GM18868 (cell line): Measurements from ENCODE around the gene APIP.
"Not testable (repeated sequence)": the region's sequence is repeated elsewhere in the genome, so short reads cannot be mapped to it uniquely, and the experiment has no call there.

Source experiments
- ATAC-seq: cut with Tn5 transposase; IDR thresholded peaks from one replicate; pipeline ENCODE4 v1.9.1; 2021; ENCODE audit warnings: mild to moderate bottlenecking, moderate library complexity; ENCODE audit not compliant: unreplicated experiment

The APIP gene

DNA sequence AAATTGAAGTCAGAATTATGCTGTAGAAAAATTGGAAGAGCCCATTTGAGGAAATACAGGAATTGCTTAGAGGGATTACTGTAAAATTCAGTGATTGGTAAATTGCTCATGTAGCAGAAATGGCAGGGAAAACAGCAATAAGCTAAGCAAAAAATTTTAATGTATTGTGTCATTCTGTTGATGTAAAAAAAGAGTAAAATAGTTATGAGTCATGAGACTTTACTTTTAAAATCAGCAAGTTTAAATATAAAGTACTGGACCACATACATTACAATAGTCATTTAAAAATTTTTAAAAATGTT is 10.6 kb upstream of the APIP start:
- ATAC-seq, result no peak

DNA sequence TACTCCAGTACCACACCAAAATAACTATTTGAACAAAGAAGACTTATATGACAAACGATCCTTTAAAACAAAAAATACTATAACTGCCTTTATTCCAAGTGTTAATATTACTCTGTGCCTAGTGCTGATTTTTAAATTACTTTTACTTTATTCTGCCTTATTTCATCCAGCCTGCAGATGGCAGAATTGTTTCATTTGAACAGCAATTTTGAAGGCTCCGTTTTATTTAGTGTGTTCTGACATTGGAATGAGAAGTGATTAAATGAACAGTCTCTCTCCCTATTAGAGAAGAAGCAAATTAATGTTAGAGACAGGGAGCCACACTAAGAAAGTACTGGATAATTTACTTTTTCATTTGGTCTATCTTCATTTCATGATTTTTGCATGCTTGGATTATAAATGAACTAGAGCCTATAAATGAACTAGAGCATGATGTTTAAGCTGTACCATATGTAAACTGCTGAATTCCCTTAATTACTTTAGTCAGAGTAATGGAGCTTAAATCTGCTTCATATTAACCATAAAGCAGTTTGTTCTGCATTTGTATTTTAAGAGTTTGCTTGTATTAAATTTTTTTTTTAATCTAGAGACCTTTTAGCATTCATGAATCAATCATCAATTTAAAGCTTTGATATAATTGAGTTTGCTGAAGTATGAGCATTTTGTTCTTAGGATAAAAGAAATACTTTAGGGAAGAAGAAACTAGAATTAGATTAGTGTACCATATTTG is 10.1 kb upstream of the APIP start:
- ATAC-seq, result no peak

DNA sequence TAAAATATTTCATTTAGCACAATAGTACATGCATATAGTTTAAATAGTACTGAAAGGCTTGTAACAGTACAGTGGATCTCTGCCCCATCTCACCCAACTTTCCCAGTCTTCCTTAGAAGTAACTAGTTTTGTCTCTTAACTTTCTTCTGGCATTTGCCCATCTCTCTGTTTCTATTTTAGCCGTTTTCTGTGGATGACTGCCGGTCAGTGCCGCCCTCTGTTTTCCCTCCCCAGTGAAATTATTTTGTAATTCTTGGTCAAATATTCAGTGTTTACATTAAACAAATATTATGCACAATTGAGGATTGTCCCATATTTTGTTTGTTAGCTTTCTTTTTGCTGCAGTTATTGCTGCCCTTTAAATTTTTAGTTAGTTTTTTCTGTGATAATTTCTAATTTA is 8.5 kb upstream of the APIP start:
- no peak for ATAC-seq

DNA sequence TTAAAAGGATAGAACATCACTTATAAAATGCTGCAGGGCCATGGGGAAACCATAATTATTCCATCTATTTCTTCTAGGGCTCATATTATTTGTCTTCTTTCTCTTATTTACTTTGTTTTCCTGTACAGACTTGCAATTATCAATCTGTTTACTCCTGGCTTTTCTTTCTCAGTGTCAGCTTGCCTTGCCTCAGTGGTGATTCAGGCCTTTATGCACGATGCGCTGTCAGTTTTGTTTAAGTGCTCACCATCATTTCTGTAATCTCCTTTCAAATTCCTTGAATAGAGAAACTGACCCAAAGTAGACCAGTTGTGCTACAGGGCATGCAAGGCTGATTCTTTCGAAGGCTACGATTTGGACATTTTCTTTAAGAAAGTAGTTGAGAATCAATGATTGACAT is 5.0 kb upstream of the APIP start:
- ATAC-seq, result no peak

DNA sequence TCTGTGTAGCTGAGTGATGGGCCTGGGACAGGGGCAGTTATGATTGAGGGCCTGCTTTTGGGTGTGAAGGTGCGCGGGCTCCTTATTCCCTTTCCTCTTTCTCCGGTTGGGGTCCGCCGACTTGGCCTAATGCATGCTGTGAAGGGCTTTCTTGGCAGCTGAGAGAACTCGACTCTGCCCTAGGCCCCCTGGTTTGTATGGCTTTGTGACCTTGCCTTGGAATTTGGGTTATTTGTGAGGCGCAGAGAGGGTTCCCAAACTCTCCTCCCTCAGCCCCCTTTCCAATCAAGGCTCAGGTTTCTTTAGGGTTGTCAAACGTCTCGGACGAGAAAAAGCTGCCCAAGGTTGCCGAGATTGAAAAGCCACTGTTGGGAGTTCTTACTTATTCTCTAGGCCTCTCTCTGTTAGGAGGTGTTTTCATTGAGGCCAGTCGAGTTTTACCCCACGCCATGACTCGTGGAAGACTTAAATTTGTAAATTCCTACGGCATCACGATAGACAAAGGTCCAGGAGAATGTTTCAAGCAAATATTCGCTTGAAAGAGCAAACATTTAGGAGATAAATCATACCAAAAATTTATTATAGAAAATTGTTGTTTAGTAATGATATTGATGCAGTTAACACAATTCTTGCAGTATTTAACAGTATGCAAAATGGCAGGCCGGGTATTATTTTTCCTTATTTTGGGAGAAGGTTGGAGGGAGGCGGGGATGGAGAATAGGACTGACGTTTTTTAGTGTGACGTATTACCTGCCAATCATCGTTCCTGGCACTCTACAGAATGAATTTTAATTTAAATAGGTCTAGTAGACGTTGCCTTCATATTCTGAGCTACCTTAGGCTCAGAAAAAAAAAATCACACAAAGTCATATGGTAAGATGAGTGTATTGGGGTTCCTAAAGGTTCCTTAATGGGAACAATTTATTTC is 928 bp upstream of the APIP start:
- ATAC-seq, result peak; percentile 14

DNA sequence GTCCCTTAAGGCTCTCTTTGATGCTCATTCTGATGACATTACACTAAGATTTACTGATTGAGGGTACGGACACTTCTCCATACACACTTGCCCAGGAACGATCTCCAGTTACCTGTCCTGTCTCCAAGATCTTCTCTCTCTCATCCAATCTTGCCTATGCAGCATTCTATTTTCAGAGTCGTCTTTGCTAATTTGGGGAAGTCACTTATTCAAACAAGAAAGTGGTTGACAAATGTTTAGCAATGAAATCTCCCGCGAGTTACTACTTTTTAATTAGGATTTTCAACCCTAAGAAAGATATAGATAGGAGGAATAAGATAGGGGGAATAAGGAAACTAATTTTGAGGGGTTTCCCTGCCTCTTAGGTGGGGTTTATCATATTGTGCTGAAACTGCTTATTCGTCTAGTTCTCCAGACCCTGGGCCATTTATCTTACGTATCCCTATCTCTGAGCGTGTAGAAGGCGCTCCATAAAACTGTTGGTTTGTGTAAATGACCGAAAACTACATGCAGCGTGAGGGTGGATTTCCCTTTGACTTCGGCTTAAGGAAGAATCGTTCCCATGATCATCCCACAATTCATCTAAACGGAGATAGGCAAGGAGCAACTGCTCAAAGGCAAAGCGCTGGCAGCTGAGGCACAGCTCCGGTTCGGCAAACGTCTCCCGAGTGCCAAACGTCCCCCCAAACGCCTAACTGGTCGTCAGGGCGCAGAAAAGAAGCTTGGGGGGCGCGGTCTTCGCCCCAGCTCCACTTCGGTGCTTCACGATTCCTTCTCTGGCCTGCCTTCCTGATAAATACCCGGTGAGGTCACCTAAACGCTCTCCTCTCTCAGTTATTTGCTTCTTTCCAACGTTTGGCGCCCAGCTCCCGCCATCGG is 804 bp downstream of the APIP start:
- peak; percentile 6 for ATAC-seq

DNA sequence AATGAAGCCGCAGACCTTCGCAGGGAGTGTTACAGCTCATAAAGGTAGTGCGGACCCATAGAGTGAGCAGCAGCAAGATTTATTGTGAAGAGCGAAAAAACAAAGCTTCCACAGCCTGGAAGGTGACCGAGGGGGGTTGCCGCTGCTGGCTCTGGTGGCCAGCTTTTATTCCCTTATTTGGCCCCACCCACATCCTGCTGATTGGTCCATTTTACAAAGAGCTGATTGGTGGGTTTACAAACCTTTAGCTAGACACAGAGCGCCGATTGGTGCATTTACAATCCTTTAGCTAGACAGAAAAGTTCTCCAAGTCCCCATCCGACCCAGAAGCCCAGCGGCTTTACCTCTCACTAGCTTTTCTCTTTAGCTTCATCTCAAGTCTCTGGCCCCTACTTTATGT is 2.6 kb downstream of the APIP start:
- ATAC-seq, result not testable (repeated sequence)

DNA sequence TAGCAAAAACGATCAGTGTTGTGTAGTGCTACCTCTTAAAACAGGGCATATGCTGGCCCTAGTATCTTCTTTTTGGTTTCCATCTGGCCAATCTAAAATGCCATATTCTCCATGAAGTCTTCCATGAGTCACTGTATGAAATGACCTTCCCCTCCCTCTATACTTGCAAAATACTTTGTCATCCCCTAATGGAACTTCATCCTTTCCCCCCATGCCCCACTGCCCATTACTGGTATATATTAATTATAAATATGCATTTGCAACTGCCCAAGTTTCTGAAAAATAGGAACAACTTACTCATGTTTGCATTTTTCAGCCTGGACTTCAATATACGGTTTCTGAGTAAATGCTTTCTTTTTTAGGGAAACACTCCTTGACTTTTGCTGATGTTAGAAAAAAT is 4.5 kb downstream of the APIP start:
- ATAC-seq, result no peak

DNA sequence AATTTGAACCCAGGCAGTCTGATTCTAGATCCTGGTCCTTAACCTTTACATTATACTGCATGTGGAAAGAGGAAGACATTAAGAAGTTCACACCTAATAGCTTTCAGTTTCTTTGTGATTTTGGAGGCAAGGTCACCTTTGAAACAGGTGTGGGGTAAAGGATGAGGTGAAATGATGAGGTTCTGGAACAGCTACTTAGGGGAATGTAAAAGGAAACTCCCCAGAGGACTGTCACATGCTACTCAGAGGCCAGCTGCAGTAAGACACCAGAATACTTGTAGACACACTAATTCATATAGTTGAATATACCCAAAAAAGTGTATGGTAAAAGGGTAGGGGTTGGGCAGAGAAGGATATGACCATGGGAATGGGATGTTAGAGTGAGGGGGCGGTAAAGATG is 5.4 kb downstream of the APIP start:
- ATAC-seq, result peak; percentile 73

DNA sequence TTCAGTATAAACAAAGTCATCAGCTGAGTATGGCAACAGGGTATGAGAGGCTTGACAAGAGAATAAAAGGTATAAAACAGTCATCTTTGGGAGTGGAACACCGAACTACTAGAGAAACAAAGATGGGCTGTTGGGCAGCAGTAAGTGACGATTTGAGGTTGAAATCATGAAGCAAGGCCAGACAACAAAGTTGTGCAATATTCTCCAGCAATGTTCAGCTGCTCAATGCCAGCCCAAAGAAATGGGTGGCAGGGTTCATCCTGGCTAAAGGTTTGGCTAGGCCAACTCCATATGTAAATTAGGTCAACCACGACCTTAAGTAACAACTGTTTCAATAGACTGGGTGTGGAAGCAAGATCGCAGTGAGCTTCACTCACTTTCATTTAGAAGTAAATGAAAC is 6.2 kb downstream of the APIP start:
- ATAC-seq, result no peak

DNA sequence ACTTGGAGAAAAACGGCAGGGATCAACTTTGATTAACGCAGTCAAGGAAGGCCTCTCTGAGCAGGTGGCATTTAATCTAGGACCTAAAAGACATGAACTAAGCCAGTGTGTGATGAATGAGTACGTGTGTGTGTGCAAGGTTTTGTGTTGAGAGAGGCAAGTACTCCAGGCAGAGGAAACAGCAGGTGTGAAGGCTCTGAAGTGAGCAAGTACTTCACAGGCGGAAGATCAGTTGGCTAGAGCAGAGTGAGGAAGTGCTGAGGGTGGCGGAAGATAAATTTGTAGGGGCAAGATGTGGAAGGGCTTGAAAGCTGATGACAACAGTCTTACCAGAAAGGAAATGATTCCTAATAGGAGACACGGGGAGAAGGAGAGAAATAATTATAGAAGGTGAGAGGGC is 6.8 kb downstream of the APIP start:
- ATAC-seq, result no peak

DNA sequence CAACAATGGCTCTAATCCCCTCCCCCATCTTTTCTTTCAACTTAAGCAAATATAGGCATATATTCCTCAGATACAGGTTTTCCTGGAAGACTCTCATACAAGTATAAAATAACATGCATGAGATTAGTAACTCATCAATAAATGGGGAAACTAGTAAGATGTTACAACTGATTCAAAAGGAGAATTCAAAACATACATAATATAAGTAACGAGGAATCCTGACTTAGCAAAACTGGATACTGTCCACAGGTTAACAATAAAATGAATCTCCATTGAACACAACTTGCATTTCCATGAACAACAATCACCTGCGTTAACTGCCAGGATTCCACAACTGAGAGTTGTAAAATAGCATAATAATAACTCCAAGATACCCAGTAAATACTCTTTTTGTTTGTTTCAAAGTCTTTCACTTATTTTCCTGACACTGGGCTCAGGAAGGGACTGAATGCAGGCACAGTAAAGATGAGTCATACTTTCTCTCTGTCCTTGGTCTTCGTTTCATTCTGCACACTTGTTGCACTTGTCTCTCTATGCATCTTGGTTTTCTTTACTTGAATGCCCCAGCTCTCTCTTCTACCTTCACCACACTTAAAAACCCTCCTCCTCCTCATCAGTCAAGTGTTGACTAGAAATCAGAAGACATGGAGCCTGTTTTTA is 8.1 kb downstream of the APIP start:
- ATAC-seq, result peak; percentile 65

DNA sequence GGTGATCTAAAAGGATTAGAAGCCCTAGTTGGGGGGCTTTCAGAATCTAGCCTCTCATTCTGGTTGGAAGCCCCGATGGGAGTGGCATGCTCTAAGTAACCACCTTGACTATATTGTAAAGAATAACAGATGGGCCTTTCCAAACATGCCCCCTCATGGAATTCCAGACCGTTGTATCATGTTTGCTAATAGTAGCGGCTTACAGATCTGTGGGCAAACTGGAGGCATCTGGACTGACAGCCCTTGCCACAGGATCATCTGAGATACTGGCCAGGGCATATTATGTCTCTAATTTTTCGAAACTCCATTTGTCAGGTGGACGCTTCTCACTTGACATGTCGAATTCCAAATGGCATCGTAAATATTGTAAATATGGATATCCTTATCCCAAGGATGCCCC is 10.5 kb downstream of the APIP start:
- no peak for ATAC-seq

DNA sequence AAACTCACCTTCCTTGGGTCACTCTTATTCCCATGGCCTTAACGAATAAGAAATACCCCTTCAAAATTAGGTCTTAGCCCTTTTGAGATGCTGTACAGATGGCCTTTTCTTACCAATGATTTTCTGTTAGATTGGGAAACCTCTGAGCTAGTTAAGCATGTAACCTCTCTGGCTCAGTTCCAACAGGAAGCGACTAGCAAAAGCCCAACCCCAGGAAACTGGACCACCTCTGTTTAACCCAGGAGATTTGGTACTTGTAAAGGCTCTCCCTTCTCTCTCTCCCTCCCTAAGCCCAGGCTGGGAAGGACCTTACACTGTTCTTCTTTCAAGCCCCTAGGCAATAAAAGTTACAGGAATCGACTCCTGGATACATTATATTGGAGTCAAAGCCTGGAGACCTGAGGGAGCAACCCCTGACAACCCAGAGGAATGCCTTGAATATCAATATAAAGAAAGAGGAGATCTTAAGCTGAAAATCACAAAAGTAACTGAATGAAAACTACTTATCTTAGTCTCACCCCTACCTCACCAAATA is 11.7 kb downstream of the APIP start:
- no peak for ATAC-seq

DNA sequence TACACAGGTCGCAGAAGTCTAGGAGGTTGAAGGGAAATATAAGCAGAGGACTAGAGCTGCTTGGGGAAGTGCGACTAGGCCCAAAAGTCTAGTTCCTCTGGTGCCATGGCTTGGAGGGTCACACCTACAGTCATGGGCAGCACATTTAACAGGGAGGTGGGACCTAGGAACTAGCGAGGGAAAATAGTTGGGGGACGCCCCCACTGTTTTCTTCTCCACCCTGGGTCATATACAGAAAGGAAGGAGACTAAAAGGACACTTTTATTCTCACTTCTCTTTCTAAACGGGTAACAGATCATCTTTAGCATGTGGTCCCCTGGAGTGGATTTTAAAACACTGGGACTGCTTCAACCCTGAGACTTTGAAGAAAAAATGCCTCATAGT is 16.6 kb downstream of the APIP start:
- ATAC-seq, result no peak

DNA sequence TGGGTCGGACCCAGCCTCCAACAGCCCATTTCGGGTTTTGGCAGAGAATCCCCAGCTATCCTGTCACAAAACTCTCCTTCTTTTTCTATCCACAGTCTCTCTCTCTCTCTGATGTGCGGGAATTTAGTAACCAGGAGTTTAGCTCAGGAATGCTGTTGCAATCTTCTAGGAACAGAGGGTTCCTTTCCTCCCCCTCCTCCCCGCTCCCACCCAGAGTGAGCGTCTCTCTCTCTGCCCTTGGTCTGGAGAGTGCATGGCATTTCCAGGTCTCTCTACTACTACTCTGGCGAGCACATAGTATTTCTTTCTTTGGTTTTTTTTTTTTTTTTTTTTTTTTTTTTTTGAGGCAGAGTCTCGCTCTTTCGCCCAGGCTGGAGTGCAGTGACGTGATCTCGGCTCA is 17.7 kb downstream of the APIP start:
- ATAC-seq, result no peak

DNA sequence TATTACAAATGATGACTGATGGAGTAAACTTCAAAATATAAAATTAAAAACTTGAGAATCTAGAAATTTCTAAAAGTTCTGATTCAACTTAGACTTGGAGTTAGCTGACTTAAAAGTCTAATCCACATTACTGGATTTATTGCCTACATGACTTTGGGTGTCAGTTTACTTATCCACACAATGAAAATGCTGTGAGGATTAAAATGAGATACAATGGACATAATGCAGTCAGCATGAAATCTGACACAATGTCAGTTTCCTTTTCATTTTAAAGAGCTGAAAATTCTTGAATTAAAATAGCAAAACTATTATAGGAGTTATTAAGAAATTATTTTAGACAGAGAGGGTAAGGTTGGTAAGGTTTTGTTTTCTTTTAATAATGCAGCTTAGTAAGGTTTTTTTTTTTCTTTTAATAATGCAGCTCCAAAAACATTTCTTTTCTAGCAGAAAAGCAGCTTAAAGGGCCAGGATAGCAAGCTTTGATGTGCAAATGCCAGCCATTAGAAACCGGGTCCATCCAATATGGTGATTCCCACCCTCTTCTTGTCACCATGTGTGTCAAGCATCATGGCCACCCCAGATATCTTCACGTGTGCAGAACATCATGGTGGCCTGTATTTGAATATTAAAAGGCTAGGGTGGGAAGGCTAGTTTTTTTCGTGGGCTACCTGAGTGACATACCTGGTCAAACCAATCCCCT is 18.9 kb downstream of the APIP start:
- no peak for ATAC-seq

DNA sequence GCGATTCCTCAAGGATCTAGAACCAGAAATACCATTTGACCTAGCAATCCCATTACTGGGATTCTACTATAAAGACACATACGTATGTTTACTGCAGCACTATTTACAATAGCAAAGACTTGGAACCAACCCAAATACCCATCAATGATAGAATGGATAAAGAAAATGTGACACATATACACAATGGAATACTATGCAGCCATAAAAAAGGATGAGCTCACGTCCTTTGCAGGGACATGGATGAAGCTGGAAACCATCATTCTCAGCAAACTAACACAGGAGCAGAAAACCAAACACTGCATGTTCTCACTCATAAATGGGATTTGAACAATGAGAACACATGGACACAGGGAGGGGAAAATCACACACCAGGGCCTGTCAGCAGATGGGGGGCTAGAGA is 20.0 kb downstream of the APIP start:
- ATAC-seq, result not testable (repeated sequence)

DNA sequence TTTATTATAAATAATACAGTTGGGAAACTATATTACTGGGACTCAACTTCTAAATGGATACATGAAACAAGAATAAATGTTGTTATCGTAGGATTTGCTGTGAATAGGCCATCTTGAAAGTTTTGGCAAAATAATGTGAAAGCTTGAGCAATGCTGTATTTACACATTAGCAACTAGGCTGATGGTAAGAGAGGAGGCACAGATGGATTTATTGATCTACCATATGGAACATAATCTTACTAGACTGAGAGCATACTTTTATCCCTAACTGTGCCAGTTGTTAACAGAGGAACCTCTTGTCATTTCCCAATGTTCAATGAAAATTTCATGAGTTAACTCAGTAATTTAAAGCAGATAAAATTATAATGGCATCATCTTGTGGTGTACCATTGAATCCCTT is 22.8 kb downstream of the APIP start:
- no peak for ATAC-seq

DNA sequence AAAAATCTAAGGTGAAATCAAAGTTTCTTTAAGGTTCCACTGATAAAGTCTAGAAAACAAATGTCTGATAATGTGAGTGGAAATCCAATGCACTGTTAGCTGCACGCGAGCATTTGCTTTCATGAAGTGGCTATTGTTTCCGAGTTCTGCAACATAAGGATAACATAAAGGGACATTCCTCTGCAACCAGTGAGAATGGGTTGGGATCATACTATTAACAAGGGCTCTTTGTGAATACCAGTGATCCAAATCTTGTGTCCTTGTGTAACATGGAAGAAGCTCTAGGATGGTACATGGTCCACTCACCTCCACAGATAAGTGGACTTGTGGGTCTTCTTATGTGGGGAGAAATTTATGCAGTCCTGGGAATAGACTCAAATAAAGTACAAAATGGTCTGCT is 24.6 kb downstream of the APIP start:
- ATAC-seq, result no peak
